Keratinocyte (primary cell): ENCODE measurements around the gene PRKAG2. TPM values are rescaled to one million over a fixed set of nuclear protein-coding genes. Genes with fewer than 3 reads are reported as not detected.
A peak's percentile ranks its signal among the peaks of the same experiment; 100 is the strongest.
"Not testable (repeated sequence)": the region's sequence is repeated elsewhere in the genome, so short reads cannot be mapped to it uniquely, and the experiment has no call there.

ENCODE experiments used
- DNase-seq: peaks from one replicate; pipeline ENCODE4 v3.0.0-alpha.2; 2011; ENCODE audit warnings: low read depth, missing footprints, low spot score
- FAIRE-seq: peaks from 2 replicates; lab custom pipeline; 2011; peaks lifted over from hg19 to GRCh38; lab: Jason Lieb, UNC
- H2AFZ ChIP-seq: 2 replicates; pipeline ENCODE4 v1.6.0; 2012; ENCODE audit warnings: low read length, control low read depth, inconsistent platforms; ENCODE audit not compliant: control insufficient read depth
- H3K27ac ChIP-seq: 2 replicates; pipeline ENCODE4 v1.5.1; 2011; ENCODE audit warnings: low read length; ENCODE audit not compliant: control insufficient read depth, insufficient read depth
- H3K27me3 ChIP-seq: 3 replicates; pipeline ENCODE4 v1.6.0; 2011; ENCODE audit warnings: low read length; ENCODE audit not compliant: control insufficient read depth, insufficient read depth; ENCODE audit errors: extremely low read depth
- H3K36me3 ChIP-seq, 2 experiments: 2 replicates in 1 of 2; 3 replicates in 1 of 2; pipeline ENCODE4 v1.5.1; 2011; ENCODE audit warnings: low read length in 2 of 2, mild to moderate bottlenecking in 1 of 2; ENCODE audit not compliant: control insufficient read depth in 2 of 2, insufficient read depth in 2 of 2; ENCODE audit errors: extremely low read depth in 1 of 2
- H3K4me1 ChIP-seq: 3 replicates; pipeline ENCODE4 v1.5.1; 2011; ENCODE audit warnings: low read length; ENCODE audit not compliant: control insufficient read depth, insufficient read depth; ENCODE audit errors: extremely low read depth
- H3K4me2 ChIP-seq: 3 replicates; pipeline ENCODE4 v1.6.0; 2011; ENCODE audit warnings: low read depth, low read length; ENCODE audit not compliant: control insufficient read depth, insufficient read depth; ENCODE audit errors: extremely low read depth
- H3K4me3 ChIP-seq, 3 experiments: fragments of 200-600 bp in 1 of 3; sonication (generic) in 1 of 3; 2 replicates in 2 of 3; 3 replicates in 1 of 3; pipeline ENCODE4 v1.5.1; 2011 to 2016; ENCODE audit warnings: low read length in 3 of 3, mild to moderate bottlenecking in 3 of 3, control low read depth in 2 of 3, inconsistent platforms in 1 of 3, low read depth in 1 of 3, mixed read lengths in 1 of 3, mixed run types in 1 of 3, moderate library complexity in 1 of 3; ENCODE audit not compliant: control insufficient read depth in 2 of 3, insufficient read depth in 2 of 3; ENCODE audit errors: extremely low read depth in 1 of 3
- H3K79me2 ChIP-seq: 2 replicates; pipeline ENCODE4 v1.6.0; 2012; ENCODE audit warnings: low read length; ENCODE audit not compliant: control insufficient read depth, insufficient read depth
- H3K9ac ChIP-seq: 3 replicates; pipeline ENCODE4 v1.6.0; 2011; ENCODE audit warnings: low read length; ENCODE audit not compliant: control insufficient read depth, insufficient read depth; ENCODE audit errors: extremely low read depth
- H3K9me1 ChIP-seq: 3 replicates; pipeline ENCODE4 v1.6.0; 2011; ENCODE audit warnings: low read length; ENCODE audit not compliant: control insufficient read depth, insufficient read depth; ENCODE audit errors: extremely low read depth
- H3K9me3 ChIP-seq: 2 replicates; pipeline ENCODE4 v1.5.1; 2012; ENCODE audit warnings: low read depth, low read length; ENCODE audit not compliant: control insufficient read depth
- H4K20me1 ChIP-seq: 3 replicates; pipeline ENCODE4 v1.6.0; 2011; ENCODE audit warnings: low read length; ENCODE audit not compliant: control insufficient read depth, insufficient read depth; ENCODE audit errors: extremely low read depth
- EZH2 ChIP-seq: IDR thresholded peaks from one replicate; pipeline ENCODE4 v1.6.1; 2012; ENCODE audit warnings: inconsistent platforms, mild to moderate bottlenecking, low read length, moderate library complexity
- dilution Hi-C: fragments of 300-500 bp; cut with MboI; formaldehyde crosslinking; loops from one replicate; pipeline ENCODE4 v1.7.0; 2020; ENCODE audit warnings: low sequenced_read_pairs; ENCODE audit not compliant: extremely low pct_ligation_motif_present
- polyA plus RNA-seq, 5 experiments: library from polyadenylated mRNA; depleted of rRNA in 3 of 5; stranded (reverse) in 3 of 5; stranded (forward) in 1 of 5; unstranded in 1 of 5; fragments of >200 nt; gene quantifications; 1 replicate in 1 of 5; 2 replicates in 3 of 5; 3 replicates in 1 of 5; pipeline versions ENCODE4 v1.2.1 to v1.2.3, GENCODE V29; 2011 to 2012; ENCODE audit warnings: missing spikeins in 2 of 5, low read depth in 1 of 5, low replicate concordance in 1 of 5
- TF ChIP-seq, protein P1 (sequence below), 3 experiments: IDR thresholded peaks in 1 of 3; conservative IDR thresholded peaks in 1 of 3; optimal IDR thresholded peaks in 1 of 3; 2 replicates in 2 of 3; 3 replicates in 1 of 3; pipeline versions ENCODE3 to v1.5.1; 2011; ENCODE audit warnings: low read length in 3 of 3, mild to moderate bottlenecking in 3 of 3, moderate library complexity in 2 of 3, control low read depth in 1 of 3, inconsistent platforms in 1 of 3; ENCODE audit not compliant: insufficient read depth in 2 of 3; ENCODE audit errors: extremely low read depth in 1 of 3

The PRKAG2 gene
- polyA plus RNA-seq, 1 donor (not counting 4 experiments of a cell fraction or from before 2014, with no cell fraction given) = 39.5 TPM

- DNase-seq (no peak), FAIRE-seq (no peak)
- Histone ChIP-seq H3K27ac (no peak overlapping the region), H3K4me2 (no peak overlapping the region), H2AFZ (no peak overlapping the region), H3K4me1 (no peaks in the 10 kb centered on the region), H3K9me3 (no peaks in the 10 kb centered on the region), H3K36me3 (no peaks in the 10 kb centered on the region), H3K9ac (no peak overlapping the region), H3K9me1 (no peaks in the 10 kb centered on the region), H3K79me2 (no peaks in the 10 kb centered on the region), H4K20me1 (no peaks in the 10 kb centered on the region), H3K4me3 (no peak overlapping the region), H3K27me3 (peaks cover 4% of the 10 kb centered on the region)
- dilution Hi-C loops = no loop called here
- TF ChIP-seq, protein P1, sequence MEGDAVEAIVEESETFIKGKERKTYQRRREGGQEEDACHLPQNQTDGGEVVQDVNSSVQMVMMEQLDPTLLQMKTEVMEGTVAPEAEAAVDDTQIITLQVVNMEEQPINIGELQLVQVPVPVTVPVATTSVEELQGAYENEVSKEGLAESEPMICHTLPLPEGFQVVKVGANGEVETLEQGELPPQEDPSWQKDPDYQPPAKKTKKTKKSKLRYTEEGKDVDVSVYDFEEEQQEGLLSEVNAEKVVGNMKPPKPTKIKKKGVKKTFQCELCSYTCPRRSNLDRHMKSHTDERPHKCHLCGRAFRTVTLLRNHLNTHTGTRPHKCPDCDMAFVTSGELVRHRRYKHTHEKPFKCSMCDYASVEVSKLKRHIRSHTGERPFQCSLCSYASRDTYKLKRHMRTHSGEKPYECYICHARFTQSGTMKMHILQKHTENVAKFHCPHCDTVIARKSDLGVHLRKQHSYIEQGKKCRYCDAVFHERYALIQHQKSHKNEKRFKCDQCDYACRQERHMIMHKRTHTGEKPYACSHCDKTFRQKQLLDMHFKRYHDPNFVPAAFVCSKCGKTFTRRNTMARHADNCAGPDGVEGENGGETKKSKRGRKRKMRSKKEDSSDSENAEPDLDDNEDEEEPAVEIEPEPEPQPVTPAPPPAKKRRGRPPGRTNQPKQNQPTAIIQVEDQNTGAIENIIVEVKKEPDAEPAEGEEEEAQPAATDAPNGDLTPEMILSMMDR (optimal IDR thresholded peaks at IDR 0.05 in 1 of 3, IDR thresholded peaks at IDR 0.05 in 1 of 3, conservative IDR thresholded peaks at IDR 0.05 in 1 of 3; ENCODE audit: extremely low read depth in 1 of 3, insufficient read depth in 2 of 3, low read length in 3 of 3) = no peak
- TF ChIP-seq EZH2 = no peak
Measured at GRCh38 chr7:151783958-151784575, 92.8 kb downstream of the PRKAG2 start.

DNA sequence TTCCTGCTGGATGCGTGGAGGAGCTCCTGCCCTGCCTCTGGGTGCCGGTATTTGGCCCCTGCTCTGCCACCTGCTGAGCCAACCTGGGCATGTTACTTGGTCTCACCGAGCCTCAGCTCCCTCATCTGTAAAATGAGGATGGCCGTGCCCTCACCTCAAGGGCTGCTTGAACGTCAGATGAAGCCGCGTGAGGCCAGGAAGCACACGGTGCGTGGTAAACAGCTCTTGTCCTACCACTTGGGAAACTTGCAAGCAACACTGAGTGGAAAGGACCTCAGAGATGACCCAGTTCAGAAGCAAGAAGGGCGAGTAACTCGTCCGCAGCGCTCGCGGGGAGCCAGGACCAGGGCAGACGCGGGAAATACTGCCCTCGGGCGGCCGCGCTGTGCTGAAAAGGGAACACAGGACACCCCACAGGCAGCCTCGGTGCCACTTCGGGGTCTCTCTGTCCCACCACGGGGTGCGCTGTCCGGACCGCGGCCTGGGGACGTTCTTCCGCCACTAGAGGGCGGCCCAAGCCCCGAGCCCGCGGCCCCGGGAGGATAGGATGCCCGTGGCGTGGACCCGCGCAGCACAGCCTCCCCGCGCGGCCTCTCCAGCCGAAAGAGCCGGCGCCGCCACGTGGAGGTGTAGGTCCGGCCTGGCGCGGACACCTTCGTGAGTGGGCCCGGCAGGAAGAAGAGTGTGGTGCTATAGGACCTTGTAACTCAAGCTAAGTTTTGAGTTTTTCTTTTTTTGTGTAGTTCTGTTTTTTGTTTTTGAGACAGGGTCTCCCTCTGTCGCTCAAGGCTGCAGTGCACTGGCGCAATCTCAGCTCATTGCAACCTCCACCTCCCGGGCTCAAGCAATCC is 94.1 kb downstream of the PRKAG2 start:
- Histone ChIP-seq H3K9me1 (no peaks in the 10 kb centered on the region), H3K4me2 (peak overlapping the region; percentile 87), H2AFZ (peak overlapping the region; percentile 85), H3K36me3 (no peaks in the 10 kb centered on the region), H3K4me3 (peak overlapping the region in 2 of 3 experiments; percentile 13 to 37), H3K27ac (no peak overlapping the region), H3K9me3 (no peaks in the 10 kb centered on the region), H3K9ac (peak overlapping the region; percentile 9), H3K79me2 (no peaks in the 10 kb centered on the region), H3K27me3 (peaks cover 4% of the 10 kb centered on the region), H4K20me1 (no peaks in the 10 kb centered on the region), H3K4me1 (no peaks in the 10 kb centered on the region)
- FAIRE-seq (no peak), DNase-seq (no peak)
- dilution Hi-C loops = no loop called here
- TF ChIP-seq, protein P1 (optimal IDR thresholded peaks at IDR 0.05 in 1 of 3, IDR thresholded peaks at IDR 0.05 in 1 of 3, conservative IDR thresholded peaks at IDR 0.05 in 1 of 3; ENCODE audit: extremely low read depth in 1 of 3, insufficient read depth in 2 of 3, low read length in 3 of 3) = peak; percentile 65 to 93 (median 76)
- no peak for TF ChIP-seq EZH2

GRCh38 chr7:151782256-151782597 is 94.7 kb downstream of the PRKAG2 start:
- H3K27ac ChIP-seq, H3K36me3 ChIP-seq, H3K4me1 ChIP-seq, H3K9ac ChIP-seq, H3K79me2 ChIP-seq, H2AFZ ChIP-seq, H3K9me3 ChIP-seq, FAIRE-seq, H3K27me3 ChIP-seq, H3K4me3 ChIP-seq, DNase-seq, H3K9me1 ChIP-seq, dilution Hi-C loops, H4K20me1 ChIP-seq: not testable (repeated sequence)
- peak overlapping the region; percentile 87 for H3K4me2 ChIP-seq
